ENCODE measurements around the gene SEC16A.
"Not testable (repeated sequence)": the region's sequence is repeated elsewhere in the genome, so short reads cannot be mapped to it uniquely, and the experiment has no call there.

The SEC16A gene

GRCh38 chr9:136432591-136432990 lies 50.2 kb downstream of the SEC16A start:
- TF ChIP-seq CTCF (IDR thresholded peaks at IDR 0.05; ENCODE audit: low read length, missing control alignments), result no peak
- no peak for DNase-seq (ENCODE audit: low read depth)
- H3K4me3 ChIP-seq (replicated peaks; ENCODE audit: low read depth, low read length), result no peak overlapping the region

GRCh38 chr9:136431782-136432350 lies 51.0 kb downstream of the SEC16A start:
- DNase-seq (ENCODE audit: low read depth), result no peak
- no peak for TF ChIP-seq CTCF (IDR thresholded peaks at IDR 0.05; ENCODE audit: low read length, missing control alignments)
- H3K4me3 ChIP-seq (replicated peaks; ENCODE audit: low read depth, low read length), result no peak overlapping the region

GRCh38 chr9:136430588-136431234 lies 52.1 kb downstream of the SEC16A start:
- no peak overlapping the region for H3K4me3 ChIP-seq (replicated peaks; ENCODE audit: low read depth, low read length)
- DNase-seq (ENCODE audit: low read depth), result no peak
- TF ChIP-seq CTCF (IDR thresholded peaks at IDR 0.05; ENCODE audit: low read length, missing control alignments), result no peak

GRCh38 chr9:136429683-136430491 lies 53.0 kb downstream of the SEC16A start:
- no peak for DNase-seq (ENCODE audit: low read depth)
- no peak overlapping the region for H3K4me3 ChIP-seq (replicated peaks; ENCODE audit: low read depth, low read length)
- TF ChIP-seq CTCF (IDR thresholded peaks at IDR 0.05; ENCODE audit: low read length, missing control alignments), result no peak

- no peak overlapping the region for H3K4me3 ChIP-seq (replicated peaks; ENCODE audit: low read depth, low read length)
- no peak for TF ChIP-seq CTCF (IDR thresholded peaks at IDR 0.05; ENCODE audit: low read length, missing control alignments)
- no peak for DNase-seq (ENCODE audit: low read depth)
Observed at GRCh38 chr9:136429075-136429628, 53.7 kb downstream of the SEC16A start.

GRCh38 chr9:136426787-136427186 lies 56.1 kb downstream of the SEC16A start:
- TF ChIP-seq CTCF (IDR thresholded peaks at IDR 0.05; ENCODE audit: low read length, missing control alignments), result no peak
- no peak for DNase-seq (ENCODE audit: low read depth)

GRCh38 chr9:136425367-136425766 lies 57.5 kb downstream of the SEC16A start:
- H3K4me3 ChIP-seq (replicated peaks; ENCODE audit: low read depth, low read length); DNase-seq (ENCODE audit: low read depth): not testable (repeated sequence)

More at GRCh38 chr9:136426787-136427186, 56.1 kb downstream of the SEC16A start:
- no peak overlapping the region for H3K4me3 ChIP-seq (replicated peaks; ENCODE audit: low read depth, low read length)

Measured in fibroblast of pulmonary artery (primary cell).